ENCODE data around the gene KRT76. TPM values are rescaled to one million over a fixed set of nuclear protein-coding genes. Genes with fewer than 3 reads are reported as not detected.
A peak's percentile ranks its signal among the peaks of the same experiment; 100 is the strongest.

Gene KRT76
- total and polyA plus RNA-seq, 3 donors from 2014 or later: not detected

GRCh38 chr12:52792185-52793029, 15.3 kb upstream of the KRT76 start:
- H3K9me3 ChIP-seq: no peaks in the 10 kb centered on the region
- WGBS, 2 donors: 87 to 88% methylated on average over 8 to 10 of the region's 10 CpGs
- TF ChIP-seq, protein P1, sequence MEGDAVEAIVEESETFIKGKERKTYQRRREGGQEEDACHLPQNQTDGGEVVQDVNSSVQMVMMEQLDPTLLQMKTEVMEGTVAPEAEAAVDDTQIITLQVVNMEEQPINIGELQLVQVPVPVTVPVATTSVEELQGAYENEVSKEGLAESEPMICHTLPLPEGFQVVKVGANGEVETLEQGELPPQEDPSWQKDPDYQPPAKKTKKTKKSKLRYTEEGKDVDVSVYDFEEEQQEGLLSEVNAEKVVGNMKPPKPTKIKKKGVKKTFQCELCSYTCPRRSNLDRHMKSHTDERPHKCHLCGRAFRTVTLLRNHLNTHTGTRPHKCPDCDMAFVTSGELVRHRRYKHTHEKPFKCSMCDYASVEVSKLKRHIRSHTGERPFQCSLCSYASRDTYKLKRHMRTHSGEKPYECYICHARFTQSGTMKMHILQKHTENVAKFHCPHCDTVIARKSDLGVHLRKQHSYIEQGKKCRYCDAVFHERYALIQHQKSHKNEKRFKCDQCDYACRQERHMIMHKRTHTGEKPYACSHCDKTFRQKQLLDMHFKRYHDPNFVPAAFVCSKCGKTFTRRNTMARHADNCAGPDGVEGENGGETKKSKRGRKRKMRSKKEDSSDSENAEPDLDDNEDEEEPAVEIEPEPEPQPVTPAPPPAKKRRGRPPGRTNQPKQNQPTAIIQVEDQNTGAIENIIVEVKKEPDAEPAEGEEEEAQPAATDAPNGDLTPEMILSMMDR (IDR thresholded peaks at IDR 0.05): no peak
- no peak for TF ChIP-seq POLR2A (IDR thresholded peaks at IDR 0.05)
- H3K4me3 ChIP-seq: no peak overlapping the region
- no peak for DNase-seq
- H3K4me1 ChIP-seq: peaks cover 8% of the 10 kb centered on the region
- H3K27me3 ChIP-seq: no peaks in the 10 kb centered on the region
- H3K27ac ChIP-seq: no peak overlapping the region
- H3K36me3 ChIP-seq (ENCODE audit: low read depth, missing control alignments): no peaks in the 10 kb centered on the region
- intact Hi-C loops (cut with DNase I; ENCODE audit: low total_unique reads): no loop called here

DNA sequence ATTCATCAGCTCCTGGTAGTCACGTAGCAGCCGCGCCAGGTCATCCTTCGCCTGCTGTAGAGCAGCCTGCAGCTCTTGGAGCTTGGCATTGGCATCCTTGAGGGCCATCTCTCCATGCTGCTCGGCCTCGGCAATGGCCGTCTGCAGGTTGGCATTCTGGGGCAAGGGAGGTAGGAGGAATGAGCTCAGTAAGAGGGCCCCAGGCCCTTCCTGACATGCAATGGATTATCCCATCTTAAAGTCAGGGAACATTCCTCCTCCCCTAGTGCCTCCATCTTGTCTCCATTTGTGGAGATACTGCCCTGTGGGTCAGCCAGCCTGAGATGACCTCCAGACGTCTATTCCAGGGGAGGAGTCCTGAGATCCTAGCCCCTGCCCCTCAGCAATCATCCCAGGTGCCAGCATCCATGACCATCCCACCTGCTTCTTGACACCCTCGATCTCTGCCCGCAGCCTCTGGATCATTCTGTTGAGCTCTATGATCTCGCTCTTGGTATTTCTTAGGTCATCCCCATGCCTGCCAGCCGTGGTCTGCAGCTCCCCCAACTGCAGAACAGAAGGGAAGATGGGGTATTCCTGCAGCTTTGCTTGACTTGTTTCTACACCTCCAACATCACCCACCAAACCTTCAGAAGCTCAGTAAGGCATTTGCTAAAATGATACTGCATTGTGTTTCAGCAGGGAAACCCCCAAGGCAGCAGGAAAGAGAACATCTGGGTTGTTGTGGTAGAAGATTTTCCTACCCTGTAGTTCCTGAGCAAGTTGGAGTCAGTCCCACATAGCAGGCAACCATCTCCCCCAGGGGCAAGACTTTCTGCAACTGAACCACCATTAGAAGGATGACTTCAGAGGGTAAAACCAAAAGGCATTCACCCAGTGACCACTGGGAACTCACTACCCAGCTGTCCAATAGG, 14.4 kb upstream of the KRT76 start:
- Histone ChIP-seq H3K9me3 (no peaks in the 10 kb centered on the region), H3K4me1 (peaks cover 8% of the 10 kb centered on the region), H3K27ac (no peak overlapping the region), H3K36me3 (ENCODE audit: low read depth, missing control alignments) (no peaks in the 10 kb centered on the region), H3K4me3 (no peak overlapping the region), H3K27me3 (no peaks in the 10 kb centered on the region)
- WGBS, 2 donors: 95 to 99% methylated on average over 12 of the region's 12 CpGs
- no peak for DNase-seq
- no peak for TF ChIP-seq POLR2A (IDR thresholded peaks at IDR 0.05)
- TF ChIP-seq, protein P1 (IDR thresholded peaks at IDR 0.05): no peak
- intact Hi-C loops (cut with DNase I; ENCODE audit: low total_unique reads): no loop called here

GRCh38 chr12:52790427-52791270, 13.5 kb upstream of the KRT76 start:
- WGBS, 2 donors: 54 to 65% methylated on average over 13 to 19 of the region's 19 CpGs
- Histone ChIP-seq H3K9me3 (no peaks in the 10 kb centered on the region), H3K4me1 (peaks cover 8% of the 10 kb centered on the region), H3K36me3 (ENCODE audit: low read depth, missing control alignments) (no peaks in the 10 kb centered on the region), H3K27ac (no peak overlapping the region), H3K27me3 (no peaks in the 10 kb centered on the region), H3K4me3 (peak overlapping the region in 1 of 2 donors; percentile 18)
- DNase-seq: no peak
- intact Hi-C loops (cut with DNase I; ENCODE audit: low total_unique reads): no loop called here
- TF ChIP-seq POLR2A (IDR thresholded peaks at IDR 0.05): no peak
- TF ChIP-seq, protein P1 (IDR thresholded peaks at IDR 0.05): no peak

- peak; percentile 56 for DNase-seq
These were observed 12.7 kb upstream of the KRT76 start for GRCh38 chr12:52789637-52790426.

More at GRCh38 chr12:52789637-52790426, 12.7 kb upstream of the KRT76 start:
- H3K27ac ChIP-seq: no peak overlapping the region
- 20 to 26% methylated on average over 26 to 38 of the region's 50 CpGs for WGBS, 2 donors
- intact Hi-C loops (cut with DNase I; ENCODE audit: low total_unique reads): no loop called here
- peak overlapping the region in 1 of 2 donors; percentile 18 for H3K4me3 ChIP-seq
- no peaks in the 10 kb centered on the region for H3K36me3 ChIP-seq (ENCODE audit: low read depth, missing control alignments)
- no peaks in the 10 kb centered on the region for H3K9me3 ChIP-seq
- H3K4me1 ChIP-seq: peaks cover 8% of the 10 kb centered on the region
- H3K27me3 ChIP-seq: no peaks in the 10 kb centered on the region
- TF ChIP-seq, protein P1 (IDR thresholded peaks at IDR 0.05): no peak
- TF ChIP-seq POLR2A (IDR thresholded peaks at IDR 0.05): no peak

All from testis (tissue), 3 donors.